Breast epithelium (tissue), 4 donors: ENCODE results near the gene ULBP2. TPM values are rescaled to one million over a fixed set of nuclear protein-coding genes. Genes with fewer than 3 reads are reported as not detected.

Experiments
- DNase-seq, 2 donors: peaks; one replicate each; pipeline ENCODE4 v3.0.0-alpha.2; 2019; ENCODE audit warnings: low spot score in 2 of 2
- H3K27ac ChIP-seq, 2 donors: fragments of 200-600 bp; sonication (generic) in 1 of 2; one replicate each; pipeline ENCODE4 v1.5.1; 2016 to 2019; ENCODE audit warnings: mild to moderate bottlenecking in 1 of 2
- H3K27me3 ChIP-seq, 2 donors: fragments of 200-600 bp; sonication (generic) in 1 of 2; one replicate each; pipeline versions ENCODE4 v1.5.1 to v1.6.0; 2017 to 2019; ENCODE audit warnings: control low read depth in 1 of 2, mild to moderate bottlenecking in 1 of 2
- H3K36me3 ChIP-seq: fragments of 200-600 bp; one replicate; pipeline ENCODE4 v1.5.1; 2019
- H3K4me1 ChIP-seq, 2 donors: fragments of 200-600 bp; sonication (generic); one replicate each; pipeline ENCODE4 v1.5.1; 2016 to 2019; ENCODE audit warnings: control low read depth in 1 of 2
- H3K4me3 ChIP-seq, 3 donors: fragments of 200-600 bp; sonication (generic); 1 replicate in 2 of 3; 2 replicates in 1 of 3; pipeline ENCODE4 v1.5.1; 2016 to 2019; ENCODE audit warnings: mild to moderate bottlenecking in 3 of 3, moderate library complexity in 2 of 3
- H3K9me3 ChIP-seq, 2 donors: fragments of 200-600 bp; sonication (generic) in 1 of 2; one replicate each; pipeline ENCODE4 v1.5.1; 2016 to 2019; ENCODE audit warnings: control low read depth in 1 of 2
- CTCF ChIP-seq, 3 donors: fragments of 450-650 bp; IDR thresholded peaks; one replicate each; pipeline ENCODE4 v1.5.1; 2016 to 2017; ENCODE audit warnings: antibody characterized with exemption in 3 of 3, mild to moderate bottlenecking in 3 of 3, moderate library complexity in 3 of 3
- POLR2A ChIP-seq: fragments of 450-650 bp; IDR thresholded peaks from one replicate; pipeline ENCODE4 v1.6.1; 2016; ENCODE audit warnings: antibody characterized with exemption, mild to moderate bottlenecking, moderate library complexity
- POLR2AphosphoS5 ChIP-seq, 3 donors: sonication (generic); formaldehyde crosslinking; IDR thresholded peaks; one replicate each; pipeline ENCODE4 v1.6.1; 2017; ENCODE audit warnings: antibody characterized with exemption in 3 of 3
- intact Hi-C: fragments of 100-400 bp; cut with DNase I; formaldehyde crosslinking; loops from one replicate; pipeline ENCODE4 v1.15.1; 2023; ENCODE audit warnings: low total_unique reads
- total RNA-seq, 3 donors: library from RNA; depleted of rRNA; stranded (reverse); fragments of >200 nt; gene quantifications; one replicate each; pipeline ENCODE4 v1.1.0, GENCODE V29; 2016

The ULBP2 gene
- total RNA-seq, 3 donors from 2014 or later = 0.88 to 1.3 TPM; not detected in 1

GRCh38 chr6:149983145-149983544 lies 41.3 kb downstream of the ULBP2 start:
- Histone ChIP-seq H3K36me3 (no peaks in the 10 kb centered on the region), H3K4me3 (no peak overlapping the region), H3K9me3 (no peaks in the 10 kb centered on the region), H3K4me1 (no peaks in the 10 kb centered on the region), H3K27ac (no peak overlapping the region), H3K27me3 (peaks cover 3 to 53% of the 10 kb centered on the region in 2 donors)
- no peak for DNase-seq
- intact Hi-C loops = no loop called here
- TF ChIP-seq CTCF (IDR thresholded peaks at IDR 0.05) (no peak), POLR2AphosphoS5 (IDR thresholded peaks at IDR 0.05) (no peak), POLR2A (no peak)

- intact Hi-C loops = no loop called here
- Histone ChIP-seq H3K4me3 (no peak overlapping the region), H3K27me3 (peaks cover 3 to 69% of the 10 kb centered on the region in 2 donors), H3K27ac (no peak overlapping the region), H3K9me3 (peaks cover 0 to 5% of the 10 kb centered on the region in 2 donors), H3K36me3 (no peaks in the 10 kb centered on the region), H3K4me1 (no peaks in the 10 kb centered on the region)
- TF ChIP-seq CTCF (IDR thresholded peaks at IDR 0.05) = no peak
- TF ChIP-seq POLR2A = no peak
- TF ChIP-seq POLR2AphosphoS5 (IDR thresholded peaks at IDR 0.05) = no peak
- DNase-seq = peak in 1 of 2 donors; percentile 31
Observed at GRCh38 chr6:149984773-149985172, 43.0 kb downstream of the ULBP2 start.

- H3K4me1 ChIP-seq = peaks cover 0 to 3% of the 10 kb centered on the region in 2 donors
- intact Hi-C loops = no loop called here
- H3K9me3 ChIP-seq = peaks cover 0 to 5% of the 10 kb centered on the region in 2 donors
- no peaks in the 10 kb centered on the region for H3K36me3 ChIP-seq
- peaks cover 3 to 77% of the 10 kb centered on the region in 2 donors for H3K27me3 ChIP-seq
- peak in 1 of 2 donors; percentile 37 for DNase-seq
- H3K4me3 ChIP-seq = no peak overlapping the region
- TF ChIP-seq CTCF (IDR thresholded peaks at IDR 0.05) (no peak), POLR2A (no peak), POLR2AphosphoS5 (IDR thresholded peaks at IDR 0.05) (no peak)
- H3K27ac ChIP-seq = no peak overlapping the region
Observed at GRCh38 chr6:149985481-149985937, 43.7 kb downstream of the ULBP2 start.

- Histone ChIP-seq H3K4me3 (no peak overlapping the region), H3K27ac (no peak overlapping the region), H3K27me3 (peaks cover 3 to 86% of the 10 kb centered on the region in 2 donors), H3K36me3 (no peaks in the 10 kb centered on the region), H3K9me3 (peaks cover 0 to 5% of the 10 kb centered on the region in 2 donors), H3K4me1 (peaks cover 0 to 7% of the 10 kb centered on the region in 2 donors)
- no peak for DNase-seq
- TF ChIP-seq POLR2A (no peak), CTCF (IDR thresholded peaks at IDR 0.05) (no peak), POLR2AphosphoS5 (IDR thresholded peaks at IDR 0.05) (no peak)
- intact Hi-C loops = no loop called here
Observed at GRCh38 chr6:149987602-149988107, 45.8 kb downstream of the ULBP2 start.

- H3K27me3 ChIP-seq = peaks cover 3 to 89% of the 10 kb centered on the region in 2 donors
- H3K9me3 ChIP-seq = peaks cover 0 to 5% of the 10 kb centered on the region in 2 donors
- intact Hi-C loops = no loop called here
- peaks cover 0 to 7% of the 10 kb centered on the region in 2 donors for H3K4me1 ChIP-seq
- no peak for TF ChIP-seq POLR2A
- no peak for TF ChIP-seq CTCF (IDR thresholded peaks at IDR 0.05)
- no peak for TF ChIP-seq POLR2AphosphoS5 (IDR thresholded peaks at IDR 0.05)
- no peak for DNase-seq
- no peak overlapping the region for H3K4me3 ChIP-seq
- H3K36me3 ChIP-seq = no peaks in the 10 kb centered on the region
- no peak overlapping the region for H3K27ac ChIP-seq
Observed at GRCh38 chr6:149988550-149989346, 46.9 kb downstream of the ULBP2 start.
